BLaER1 treated with 17β-estradiol and CSF1 and Interleukin-3, amounts not matched to agents 10 nM and 100 nM (cell line): ENCODE data around the gene HAPLN3.

Experiments used
- H3K27ac ChIP-seq, 11 experiments: shearing (Covaris generic); formaldehyde crosslinking; 2 replicates each; pipeline ENCODE4 v1.8.1; 2022
- H3K27me3 ChIP-seq, 11 experiments: shearing (Covaris generic); formaldehyde crosslinking; 2 replicates each; pipeline ENCODE4 v1.8.1; 2022
- H3K36me3 ChIP-seq, 11 experiments: shearing (Covaris generic); formaldehyde crosslinking; 2 replicates each; pipeline ENCODE4 v1.8.1; 2022
- H3K4me1 ChIP-seq, 10 experiments: shearing (Covaris generic); formaldehyde crosslinking; 2 replicates each; pipeline ENCODE4 v1.8.1; 2022
- H3K4me2 ChIP-seq, 11 experiments: shearing (Covaris generic); formaldehyde crosslinking; 2 replicates each; pipeline ENCODE4 v1.8.1; 2022
- H3K4me3 ChIP-seq, 10 experiments: shearing (Covaris generic); formaldehyde crosslinking; 2 replicates each; pipeline ENCODE4 v1.8.1; 2022
- H3K9ac ChIP-seq, 11 experiments: shearing (Covaris generic); formaldehyde crosslinking; 2 replicates each; pipeline ENCODE4 v1.8.1; 2022
- H3K9me3 ChIP-seq, 11 experiments: shearing (Covaris generic); formaldehyde crosslinking; replicated peaks in 1 of 11; 2 replicates each; pipeline ENCODE4 v1.8.1; 2022
- H4K20me1 ChIP-seq, 11 experiments: shearing (Covaris generic); formaldehyde crosslinking; 2 replicates each; pipeline ENCODE4 v1.8.1; 2022
- Cebpa-rat ChIP-seq, 11 experiments: shearing (Covaris generic); IDR thresholded peaks; 2 replicates each; pipeline ENCODE4 v1.8.1; 2022

The HAPLN3 gene

DNA sequence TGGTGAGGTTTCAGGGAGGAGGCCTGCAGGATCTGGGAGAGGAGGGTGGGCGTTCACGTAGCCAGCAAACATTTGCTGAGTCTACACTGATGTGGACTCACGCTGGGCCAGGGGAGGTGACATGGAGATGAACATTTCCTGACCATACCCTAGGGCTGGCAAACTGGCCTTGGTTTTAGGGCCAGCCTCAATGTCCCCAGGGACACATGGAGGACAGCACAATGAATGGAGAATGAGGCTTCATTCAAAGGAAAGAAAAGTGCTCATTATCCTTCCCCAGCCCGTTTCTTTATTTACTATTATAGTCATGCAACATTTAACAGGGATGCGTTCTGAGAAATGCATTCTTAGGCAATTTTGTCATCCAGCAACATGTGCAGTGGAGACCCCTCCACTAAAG lies 65.3 kb downstream of the HAPLN3 start:
- H3K27ac ChIP-seq = no peak overlapping the region
- H3K9ac ChIP-seq = no peak overlapping the region
- H3K27me3 ChIP-seq = no peaks in the 10 kb centered on the region
- no peak overlapping the region for H3K4me3 ChIP-seq
- H3K4me1 ChIP-seq = peaks cover 0 to 8% (median 0%) of the 10 kb centered on the region in 10 experiments; a peak in 1 of 20 replicates
- no peak for TF ChIP-seq Cebpa-rat (IDR thresholded peaks at IDR 0.05)
- H3K4me2 ChIP-seq = no peak overlapping the region
- H3K9me3 ChIP-seq = no peaks in the 10 kb centered on the region
- no peaks in the 10 kb centered on the region for H3K36me3 ChIP-seq
- no peaks in the 10 kb centered on the region for H4K20me1 ChIP-seq

DNA sequence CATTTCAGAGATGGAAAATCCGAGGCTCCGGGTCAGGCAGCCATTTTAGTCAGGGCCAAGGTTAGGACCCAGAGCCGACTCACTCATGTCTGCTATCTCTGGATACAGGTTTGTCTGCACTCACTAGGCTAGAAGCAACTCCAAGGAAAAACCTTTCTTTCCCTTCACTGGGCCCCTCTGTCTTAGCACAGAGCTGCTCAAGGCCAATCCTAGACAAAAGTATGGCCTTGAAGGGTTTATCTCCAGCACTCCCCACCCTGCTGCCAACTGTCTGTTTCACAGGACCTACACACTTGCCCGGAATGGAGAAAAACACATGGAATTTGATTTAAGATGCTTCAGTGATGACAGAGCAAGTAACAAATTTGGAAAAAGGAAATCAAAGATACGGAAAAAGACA lies 66.6 kb downstream of the HAPLN3 start:
- H3K27me3 ChIP-seq = no peaks in the 10 kb centered on the region
- no peak for TF ChIP-seq Cebpa-rat (IDR thresholded peaks at IDR 0.05)
- H3K36me3 ChIP-seq = no peaks in the 10 kb centered on the region
- no peaks in the 10 kb centered on the region for H3K9me3 ChIP-seq
- H3K4me3 ChIP-seq = no peak overlapping the region
- no peak overlapping the region for H3K27ac ChIP-seq
- no peaks in the 10 kb centered on the region for H4K20me1 ChIP-seq
- H3K9ac ChIP-seq = no peak overlapping the region
- no peak overlapping the region for H3K4me2 ChIP-seq
- peaks cover 0 to 8% (median 0%) of the 10 kb centered on the region in 10 experiments; a peak in 1 of 20 replicates for H3K4me1 ChIP-seq
